K562 (cell line): ENCODE data around the gene C3. TPM values are rescaled to one million over a fixed set of nuclear protein-coding genes. Genes with fewer than 3 reads are reported as not detected.

ENCODE experiments used
- ARID2 ChIP-seq: fragments of 450-650 bp; IDR thresholded peaks from 2 replicates; pipeline ENCODE4 v1.6.1; 2017; ENCODE audit warnings: antibody characterized with exemption, mild to moderate bottlenecking
- BRF2 ChIP-seq: IDR thresholded peaks from 3 replicates; pipeline ENCODE4 v1.6.1; 2011; ENCODE audit warnings: borderline replicate concordance, mild to moderate bottlenecking; ENCODE audit not compliant: insufficient read length, insufficient read depth
- DDX20 ChIP-seq: fragments of 450-650 bp; IDR thresholded peaks from 2 replicates; pipeline ENCODE4 v1.6.1; 2016; ENCODE audit warnings: missing genetic modification characterization, low read depth, mild to moderate bottlenecking, missing compliant biosample characterization, moderate library complexity
- E2F4 ChIP-seq: sonication (generic); formaldehyde crosslinking; IDR thresholded peaks from 2 replicates; pipeline ENCODE4 v1.8.0; 2022; ENCODE audit warnings: mild to moderate bottlenecking, low read depth, missing genetic modification reagents
- HINFP ChIP-seq: fragments of 450-650 bp; conservative IDR thresholded peaks from 2 replicates; pipeline ENCODE4 v1.6.1; 2016; ENCODE audit warnings: missing genetic modification characterization, low read depth, mild to moderate bottlenecking, control low read depth, missing compliant biosample characterization
- ILF3 ChIP-seq: fragments of 450-650 bp; IDR thresholded peaks from 2 replicates; pipeline ENCODE4 v1.6.1; 2018; ENCODE audit warnings: antibody characterized with exemption, mild to moderate bottlenecking, moderate library complexity, borderline replicate concordance
- L3MBTL2 ChIP-seq: fragments of 450-650 bp; IDR thresholded peaks from 2 replicates; pipeline ENCODE4 v1.6.1; 2016; ENCODE audit warnings: mild to moderate bottlenecking, moderate library complexity
- NFIX ChIP-seq: fragments of 250-450 bp; sonication (Bioruptor Pico); IDR thresholded peaks from 2 replicates; pipeline ENCODE4 v1.4.0; 2020; ENCODE audit warnings: low read depth, mild to moderate bottlenecking, moderate library complexity
- PKNOX1 ChIP-seq: fragments of 450-650 bp; IDR thresholded peaks from 2 replicates; pipeline ENCODE4 v1.6.1; 2016
- RB1 ChIP-seq: fragments of 450-650 bp; IDR thresholded peaks from 2 replicates; pipeline ENCODE4 v1.6.1; 2017; ENCODE audit warnings: low read depth, mild to moderate bottlenecking
- RBM17 ChIP-seq: fragments of 200-400 bp; formaldehyde crosslinking; IDR thresholded peaks from 2 replicates; pipeline ENCODE4 v1.6.1; 2017; ENCODE audit warnings: low read depth, mild to moderate bottlenecking, low read length, borderline replicate concordance
- RBM34 ChIP-seq: fragments of 200-400 bp; formaldehyde crosslinking; IDR thresholded peaks from 2 replicates; pipeline ENCODE4 v1.6.1; 2018; ENCODE audit warnings: low read length, borderline replicate concordance; ENCODE audit not compliant: insufficient read depth
- RHOXF2B ChIP-seq: fragments of 250-450 bp; sonication (Bioruptor Pico); conservative IDR thresholded peaks from 2 replicates; pipeline ENCODE4 v1.5.1; 2021
- SRSF1 ChIP-seq: fragments of 200-400 bp; formaldehyde crosslinking; IDR thresholded peaks from 2 replicates; pipeline ENCODE4 v1.6.1; 2017; ENCODE audit warnings: mild to moderate bottlenecking, low read depth, low read length, moderate library complexity
- SRSF3 ChIP-seq: fragments of 200-400 bp; formaldehyde crosslinking; IDR thresholded peaks from 2 replicates; pipeline ENCODE4 v1.6.1; 2016; ENCODE audit warnings: mild to moderate bottlenecking, low read length, moderate library complexity; ENCODE audit not compliant: insufficient read depth
- ZC3H8 ChIP-seq: fragments of 450-650 bp; IDR thresholded peaks from 2 replicates; pipeline ENCODE4 v1.6.1; 2017
- ZNF124 ChIP-seq: sonication (generic); formaldehyde crosslinking; IDR thresholded peaks from 2 replicates; pipeline ENCODE4 v1.8.1; 2022; ENCODE audit warnings: missing genetic modification reagents
- ZNF217 ChIP-seq: sonication (generic); formaldehyde crosslinking; IDR thresholded peaks from 2 replicates; pipeline ENCODE4 v1.8.0; 2022; ENCODE audit warnings: mild to moderate bottlenecking, missing genetic modification reagents
- ZNF224 ChIP-seq: sonication (generic); formaldehyde crosslinking; IDR thresholded peaks from 2 replicates; pipeline ENCODE4 v1.8.0; 2022; ENCODE audit warnings: mild to moderate bottlenecking, missing genetic modification reagents
- ZNF589 ChIP-seq: fragments of 200-800 bp; sonication (Bioruptor generic); IDR thresholded peaks from 2 replicates; pipeline ENCODE4 v1.6.1; 2016; ENCODE audit warnings: low read depth, missing genetic modification characterization, missing compliant biosample characterization
- ZNF655 ChIP-seq: fragments of 250-450 bp; sonication (Bioruptor Pico); IDR thresholded peaks from 2 replicates; pipeline ENCODE4 v1.5.0; 2021
- polyA plus RNA-seq, 8 experiments: library from polyadenylated mRNA; depleted of rRNA in 4 of 8; stranded (reverse) in 5 of 8; unstranded in 3 of 8; fragments of >200 nt; fragmentation: Nextera tagmentation in 2 of 8; fragmentation: Illumina TruSeq in 1 of 8; extraction: Ambion mirVana in 2 of 8; extraction: Trizol in 1 of 8; gene quantifications; 2 replicates each; pipeline versions ENCODE4 v1.2.1 to v1.2.3, GENCODE V29; 2011 to 2014; ENCODE audit warnings: inconsistent platforms in 1 of 8, missing spikeins in 1 of 8
- total RNA-seq, 7 experiments: library from RNA; depleted of rRNA in 6 of 7; stranded (reverse); fragments of >200 nt in 6 of 7; fragmentation: Illumina TruSeq in 2 of 7; extraction: Trizol in 2 of 7; gene quantifications; 2 replicates each; pipeline versions ENCODE4 v1.2.1 to v1.2.3, GENCODE V29; 2011 to 2021; ENCODE audit warnings: low replicate concordance in 1 of 7

Gene C3
- total and polyA plus RNA-seq, 9 of the 15 experiments (the other 6 are each of a cell fraction or from before 2014, with no cell fraction given), result 0.59 to 10.6 (median 2.2) TPM

GRCh38 chr19:6739883-6740588 is 19.6 kb upstream of the C3 start (continued):
- TF ChIP-seq RB1 (0 out of 2 replicates have a peak, but pooled peaks have one; percentile 23), DDX20 (no peak), HINFP (no peak), BRF2 (no peak), RBM34 (no peak), RHOXF2B (CRISPR knock-in tag) (no peak), NFIX (CRISPR knock-in tag) (no peak), L3MBTL2 (peak; percentile 60; the same call in 1 of the 2 replicates), ZNF589 (CRISPR knock-in tag) (no peak), E2F4 (CRISPR knock-in tag) (no peak), ZNF224 (CRISPR knock-in tag) (no peak), RBM17 (no peak), PKNOX1 (no peak), ZNF124 (CRISPR knock-in tag) (no peak), ZNF655 (no peak), ZNF217 (no peak), ILF3 (no peak), SRSF1 (no peak), ZC3H8 (no peak), SRSF3 (no peak), ARID2 (no peak)
